ENCODE measurements around the gene ZNF688.
"Not testable (repeated sequence)": the region's sequence is repeated elsewhere in the genome, so short reads cannot be mapped to it uniquely, and the experiment has no call there.

ZNF688 gene

GRCh38 chr16:30571445-30572322, at the start of gene ZNF688:
Gene ZNF688 (minus strand): TSS chr16:30571714. CDS start chr16:30571629, 85 bp downstream.
- peak; percentile 87 to 95 for DNase-seq

GRCh38 chr16:30620169-30620568, 48.7 kb upstream of the ZNF688 start:
- no peak for DNase-seq

- DNase-seq = no peak
Measured at GRCh38 chr16:30619638-30620037, 48.1 kb upstream of the ZNF688 start.

- DNase-seq = peak in 1 of 2 experiments; percentile 74
Measured at GRCh38 chr16:30619202-30619601, 47.7 kb upstream of the ZNF688 start.

- peak in 1 of 2 experiments; percentile 29 for DNase-seq
Measured at GRCh38 chr16:30615358-30616091, 44.0 kb upstream of the ZNF688 start.

GRCh38 chr16:30609926-30610839, 38.7 kb upstream of the ZNF688 start, which contains the start of gene ZNF689:
Gene ZNF689 (minus strand): TSS chr16:30610389. CDS start chr16:30610041, 348 bp downstream.
- peak; percentile 94 to 98 for DNase-seq

GRCh38 chr16:30609002-30609925, 37.8 kb upstream of the ZNF688 start:
- DNase-seq = peak in 1 of 2 experiments; percentile 23

GRCh38 chr16:30606004-30606403, 34.5 kb upstream of the ZNF688 start:
- no peak for DNase-seq

GRCh38 chr16:30605158-30605557, 33.6 kb upstream of the ZNF688 start:
- DNase-seq = no peak

- no peak for DNase-seq
Measured at GRCh38 chr16:30604316-30604947, 32.9 kb upstream of the ZNF688 start.

- DNase-seq = no peak
Measured at GRCh38 chr16:30603945-30604315, 32.4 kb upstream of the ZNF688 start.

GRCh38 chr16:30602616-30603277, 31.2 kb upstream of the ZNF688 start:
- DNase-seq = no peak

- DNase-seq = no peak
Measured at GRCh38 chr16:30601966-30602365, 30.5 kb upstream of the ZNF688 start.

- DNase-seq = no peak
Measured at GRCh38 chr16:30600929-30601328, 29.4 kb upstream of the ZNF688 start.

- no peak for DNase-seq
Measured at GRCh38 chr16:30600215-30600614, 28.7 kb upstream of the ZNF688 start.

GRCh38 chr16:30592871-30593270, 21.4 kb upstream of the ZNF688 start:
- DNase-seq = no peak

GRCh38 chr16:30590869-30591268, 19.4 kb upstream of the ZNF688 start:
- DNase-seq = not testable (repeated sequence)

- DNase-seq = not testable (repeated sequence)
Measured at GRCh38 chr16:30589582-30589981, 18.1 kb upstream of the ZNF688 start.

GRCh38 chr16:30588651-30589050, 17.1 kb upstream of the ZNF688 start:
- DNase-seq = no peak

- peak; percentile 98 to 99 for DNase-seq
Measured at GRCh38 chr16:30585400-30586191, 14.1 kb upstream of the ZNF688 start, which contains the start of gene ZNF785. Gene ZNF785 (minus strand): TSS chr16:30585697. CDS start chr16:30585611, 86 bp downstream.
